ENCODE data around the gene CCL23. TPM values are rescaled to one million over a fixed set of nuclear protein-coding genes. Genes with fewer than 3 reads are reported as not detected.

Gene CCL23
- total RNA-seq, 1 experiment from 2014 or later = not detected

DNA sequence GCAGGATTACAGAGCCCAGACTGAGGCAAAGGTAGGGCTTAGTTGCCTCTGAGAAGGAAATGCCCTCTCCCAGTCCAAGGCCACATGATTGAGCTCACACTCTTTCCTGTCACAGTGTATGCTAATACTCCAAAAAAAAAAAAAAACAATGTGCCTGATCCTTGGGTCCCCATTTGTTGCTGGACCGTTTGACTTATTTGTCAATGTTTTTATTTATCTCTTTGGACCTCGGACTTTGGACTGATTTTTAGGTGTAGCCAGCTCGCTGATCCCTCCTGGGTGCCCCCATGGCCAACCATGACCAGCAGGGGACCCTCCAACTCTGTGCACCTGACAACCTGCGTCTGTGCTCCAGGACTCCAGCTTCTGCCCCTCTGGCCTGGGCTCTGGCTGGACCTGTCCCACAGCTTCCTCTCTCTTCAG lies 35.9 kb downstream of the CCL23 start:
- TF ChIP-seq, protein P1, sequence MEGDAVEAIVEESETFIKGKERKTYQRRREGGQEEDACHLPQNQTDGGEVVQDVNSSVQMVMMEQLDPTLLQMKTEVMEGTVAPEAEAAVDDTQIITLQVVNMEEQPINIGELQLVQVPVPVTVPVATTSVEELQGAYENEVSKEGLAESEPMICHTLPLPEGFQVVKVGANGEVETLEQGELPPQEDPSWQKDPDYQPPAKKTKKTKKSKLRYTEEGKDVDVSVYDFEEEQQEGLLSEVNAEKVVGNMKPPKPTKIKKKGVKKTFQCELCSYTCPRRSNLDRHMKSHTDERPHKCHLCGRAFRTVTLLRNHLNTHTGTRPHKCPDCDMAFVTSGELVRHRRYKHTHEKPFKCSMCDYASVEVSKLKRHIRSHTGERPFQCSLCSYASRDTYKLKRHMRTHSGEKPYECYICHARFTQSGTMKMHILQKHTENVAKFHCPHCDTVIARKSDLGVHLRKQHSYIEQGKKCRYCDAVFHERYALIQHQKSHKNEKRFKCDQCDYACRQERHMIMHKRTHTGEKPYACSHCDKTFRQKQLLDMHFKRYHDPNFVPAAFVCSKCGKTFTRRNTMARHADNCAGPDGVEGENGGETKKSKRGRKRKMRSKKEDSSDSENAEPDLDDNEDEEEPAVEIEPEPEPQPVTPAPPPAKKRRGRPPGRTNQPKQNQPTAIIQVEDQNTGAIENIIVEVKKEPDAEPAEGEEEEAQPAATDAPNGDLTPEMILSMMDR (conservative IDR thresholded peaks at IDR 0.05) = peak; percentile 60
- DNase-seq = peak; percentile 61

More for the DNA sequence above, 35.9 kb downstream of the CCL23 start:
- H3K4me1 Mint-ChIP-seq = no peaks in the 10 kb centered on the region
- no peak overlapping the region for H2BK20ac ChIP-seq (ENCODE audit: low read depth, low read length, poor library complexity, severe bottlenecking)
- no peak overlapping the region for H3K23ac ChIP-seq (ENCODE audit: insufficient read length, low read depth, low read length)
- WGBS (ENCODE audit: extremely low coverage, insufficient read length, low lambda C conversion rate) = no CpG with 5 or more reads among the region's 4 CpGs
- H2BK12ac ChIP-seq (ENCODE audit: insufficient read length, low read depth, low read length) = no peak overlapping the region
- H3K9ac ChIP-seq (ENCODE audit: extremely low read depth, insufficient read length, low read length) = no peak overlapping the region
- H3K27ac ChIP-seq (ENCODE audit: insufficient read length, low read depth, low read length) = no peak overlapping the region
- no peak overlapping the region for H3K27ac Mint-ChIP-seq
- H3K36me3 Mint-ChIP-seq (ENCODE audit: insufficient read depth in 1 of 3, low read depth in 3 of 3) = no peaks in the 10 kb centered on the region
- no peak overlapping the region for H3K4ac ChIP-seq (ENCODE audit: low read depth, low read length)
- H2AFZ ChIP-seq (ENCODE audit: low read length) = no peak overlapping the region
- H3K27me3 ChIP-seq (ENCODE audit: insufficient read depth, low read length) = no peaks in the 10 kb centered on the region
- H2BK15ac ChIP-seq (ENCODE audit: low read depth, low read length) = no peak overlapping the region
- H4K5ac ChIP-seq (ENCODE audit: insufficient read length, low read depth, low read length) = no peak overlapping the region
- no peak overlapping the region for H2AK5ac ChIP-seq (ENCODE audit: insufficient read length, low read length)
- H2BK120ac ChIP-seq (ENCODE audit: low read depth, low read length, poor library complexity, severe bottlenecking) = no peak overlapping the region
- no peaks in the 10 kb centered on the region for H3K9me3 ChIP-seq (ENCODE audit: control insufficient read depth, low read depth, low read length)
- no peaks in the 10 kb centered on the region for H4K20me1 ChIP-seq (ENCODE audit: control insufficient read depth, insufficient read depth, insufficient read length)
- H3K4me3 Mint-ChIP-seq = no peak overlapping the region
- no peak overlapping the region for H2BK5ac ChIP-seq (ENCODE audit: insufficient read length, low read length)
- no peak overlapping the region for H4K8ac ChIP-seq (replicated peaks; ENCODE audit: insufficient read length, low read depth, low read length)
- no peak overlapping the region for H3K14ac ChIP-seq (ENCODE audit: insufficient read depth, low read length)
- H3K27me3 Mint-ChIP-seq (ENCODE audit: low read depth) = peaks cover 4% of the 10 kb centered on the region
- no peak overlapping the region for H4K91ac ChIP-seq (ENCODE audit: insufficient read length, low read depth, low read length)
- no peaks in the 10 kb centered on the region for H3K79me1 ChIP-seq (ENCODE audit: insufficient read depth, low read depth, low read length, poor library complexity, severe bottlenecking)
- no peaks in the 10 kb centered on the region for H3K23me2 ChIP-seq (ENCODE audit: insufficient read length, low read depth, low read length, poor library complexity, severe bottlenecking)
- H3K56ac ChIP-seq (ENCODE audit: insufficient read length, low read depth, low read length) = no peak overlapping the region
- no peak overlapping the region for H3K18ac ChIP-seq (ENCODE audit: insufficient read length, low read depth, low read length)
- H3K9me3 Mint-ChIP-seq = no peaks in the 10 kb centered on the region; a peak in 1 of 5 replicates
- H3K79me2 ChIP-seq (ENCODE audit: insufficient read depth, low read length) = no peaks in the 10 kb centered on the region
- H3K4me1 ChIP-seq (ENCODE audit: insufficient read depth, low read length) = no peaks in the 10 kb centered on the region
- no peak overlapping the region for H3K4me2 ChIP-seq (ENCODE audit: insufficient read depth, insufficient read length, low read length)
- H3T11ph ChIP-seq (ENCODE audit: low read length) = no peak overlapping the region
